GM23248 (cell line): Measurements from ENCODE around the gene LPIN1. TPM values are rescaled to one million over a fixed set of nuclear protein-coding genes. Genes with fewer than 3 reads are reported as not detected.
"Not testable (repeated sequence)": the region's sequence is repeated elsewhere in the genome, so short reads cannot be mapped to it uniquely, and the experiment has no call there.

ENCODE experiments used
- DNase-seq: peaks from one replicate; pipeline ENCODE4 v3.0.0-alpha.2; 2015
- H2AFZ ChIP-seq: fragments of 200-600 bp; sonication (generic); 2 replicates; pipeline ENCODE4 v1.6.1; 2016; ENCODE audit warnings: antibody characterized with exemption
- H3F3A ChIP-seq: fragments of 200-600 bp; sonication (generic); 2 replicates; pipeline ENCODE4 v1.6.1; 2016; ENCODE audit warnings: mild to moderate bottlenecking, antibody characterized with exemption, mixed run types; ENCODE audit not compliant: insufficient read depth
- H3K27ac ChIP-seq: fragments of 200-600 bp; sonication (generic); 2 replicates; pipeline ENCODE4 v1.5.1; 2016; ENCODE audit warnings: mild to moderate bottlenecking
- H3K27me3 ChIP-seq: fragments of 200-600 bp; sonication (generic); replicated peaks from 2 replicates; pipeline ENCODE4 v1.6.1; 2016; ENCODE audit warnings: mild to moderate bottlenecking; ENCODE audit not compliant: insufficient read depth
- H3K36me3 ChIP-seq: fragments of 200-600 bp; sonication (generic); 2 replicates; pipeline ENCODE4 v1.6.1; 2016; ENCODE audit warnings: low read depth, mild to moderate bottlenecking
- H3K4me1 ChIP-seq: fragments of 200-600 bp; sonication (generic); 2 replicates; pipeline ENCODE4 v1.6.1; 2016; ENCODE audit warnings: mild to moderate bottlenecking; ENCODE audit not compliant: insufficient read depth
- H3K4me2 ChIP-seq: fragments of 200-600 bp; sonication (generic); one replicate; pipeline ENCODE4 v1.6.1; 2016; ENCODE audit warnings: mild to moderate bottlenecking; ENCODE audit not compliant: unreplicated experiment
- H3K4me3 ChIP-seq: fragments of 200-600 bp; sonication (generic); 2 replicates; pipeline ENCODE4 v1.5.1; 2016; ENCODE audit warnings: mild to moderate bottlenecking
- H3K79me2 ChIP-seq: fragments of 200-600 bp; sonication (generic); 2 replicates; pipeline ENCODE4 v1.6.1; 2016; ENCODE audit warnings: mild to moderate bottlenecking; ENCODE audit not compliant: insufficient read depth
- H3K9ac ChIP-seq: fragments of 200-600 bp; sonication (generic); 2 replicates; pipeline ENCODE4 v1.6.1; 2016; ENCODE audit warnings: mild to moderate bottlenecking
- H3K9me2 ChIP-seq: fragments of 200-600 bp; sonication (generic); 2 replicates; pipeline ENCODE4 v1.6.1; 2016; ENCODE audit warnings: mixed run types, mild to moderate bottlenecking, moderate library complexity; ENCODE audit not compliant: insufficient read depth
- H3K9me3 ChIP-seq: fragments of 200-600 bp; sonication (generic); one replicate; pipeline ENCODE4 v1.6.1; 2017; ENCODE audit warnings: low read depth
- H4K20me1 ChIP-seq: fragments of 200-600 bp; sonication (generic); 2 replicates; pipeline ENCODE4 v1.6.0; 2016; ENCODE audit not compliant: insufficient read depth
- EZH2 ChIP-seq: fragments of 200-600 bp; sonication (generic); IDR thresholded peaks from 2 replicates; pipeline ENCODE4 v1.6.1; 2018; ENCODE audit warnings: antibody characterized with exemption, mild to moderate bottlenecking; ENCODE audit not compliant: insufficient read depth, poor library complexity, severe bottlenecking
- EZH2phosphoT487 ChIP-seq: fragments of 200-600 bp; sonication (generic); IDR thresholded peaks from 2 replicates; pipeline ENCODE4 v1.6.1; 2018; ENCODE audit warnings: antibody characterized with exemption, moderate library complexity, mild to moderate bottlenecking, low read depth; ENCODE audit not compliant: insufficient read depth
- WGBS, 2 experiments: methylation state at CpG; one replicate each; pipeline ENCODE4 v1.1.6; 2015 to 2017; ENCODE audit warnings: low lambda C conversion rate in 2 of 2, low coverage in 1 of 2; ENCODE audit errors: missing lambda C conversion rate in 2 of 2; 5-methylcytosine and 5-hydroxymethylcytosine counted together
- in situ Hi-C: fragments of 300-500 bp; cut with MboI; formaldehyde crosslinking; loops from 2 replicates; pipeline ENCODE4 v1.15.0; 2020
- polyA plus RNA-seq: library from polyadenylated mRNA; unstranded; fragments of >200 nt; fragmentation: Nextera tagmentation; extraction: Ambion mirVana; gene quantifications from 2 replicates; pipeline ENCODE4 v1.2.1, GENCODE V29; 2016
- total RNA-seq: library from RNA; depleted of rRNA; stranded (reverse); fragments of >200 nt; shearing (Covaris generic); gene quantifications from 2 replicates; pipeline ENCODE4 v1.2.3, GENCODE V29; 2014

Gene LPIN1
- total and polyA plus RNA-seq, 2 experiments from 2014 or later, result 11.2 to 12.6 TPM

- H3K4me2 ChIP-seq, result no peak overlapping the region
- no peak overlapping the region for H3K4me3 ChIP-seq
- H3K79me2 ChIP-seq, result no peaks in the 10 kb centered on the region
- H3K4me1 ChIP-seq, result no peaks in the 10 kb centered on the region
- no peaks in the 10 kb centered on the region for H3F3A ChIP-seq
- H3K36me3 ChIP-seq, result no peaks in the 10 kb centered on the region
- no peak for DNase-seq
- H3K9ac ChIP-seq, result no peak overlapping the region
- no peaks in the 10 kb centered on the region for H4K20me1 ChIP-seq
- peaks cover 36% of the 10 kb centered on the region for H3K27me3 ChIP-seq
- no peak overlapping the region for H2AFZ ChIP-seq
- in situ Hi-C loops, result no loop called here
- no peaks in the 10 kb centered on the region for H3K9me2 ChIP-seq
- H3K9me3 ChIP-seq, result no peaks in the 10 kb centered on the region
- H3K27ac ChIP-seq, result no peak overlapping the region
- 80 to 86% methylated on average over 2 of the region's 2 CpGs for WGBS, 2 experiments
- TF ChIP-seq EZH2phosphoT487 (no peak), EZH2 (no peak)
Observed at GRCh38 chr2:11729362-11730212, 16.8 kb upstream of the LPIN1 start.

DNA sequence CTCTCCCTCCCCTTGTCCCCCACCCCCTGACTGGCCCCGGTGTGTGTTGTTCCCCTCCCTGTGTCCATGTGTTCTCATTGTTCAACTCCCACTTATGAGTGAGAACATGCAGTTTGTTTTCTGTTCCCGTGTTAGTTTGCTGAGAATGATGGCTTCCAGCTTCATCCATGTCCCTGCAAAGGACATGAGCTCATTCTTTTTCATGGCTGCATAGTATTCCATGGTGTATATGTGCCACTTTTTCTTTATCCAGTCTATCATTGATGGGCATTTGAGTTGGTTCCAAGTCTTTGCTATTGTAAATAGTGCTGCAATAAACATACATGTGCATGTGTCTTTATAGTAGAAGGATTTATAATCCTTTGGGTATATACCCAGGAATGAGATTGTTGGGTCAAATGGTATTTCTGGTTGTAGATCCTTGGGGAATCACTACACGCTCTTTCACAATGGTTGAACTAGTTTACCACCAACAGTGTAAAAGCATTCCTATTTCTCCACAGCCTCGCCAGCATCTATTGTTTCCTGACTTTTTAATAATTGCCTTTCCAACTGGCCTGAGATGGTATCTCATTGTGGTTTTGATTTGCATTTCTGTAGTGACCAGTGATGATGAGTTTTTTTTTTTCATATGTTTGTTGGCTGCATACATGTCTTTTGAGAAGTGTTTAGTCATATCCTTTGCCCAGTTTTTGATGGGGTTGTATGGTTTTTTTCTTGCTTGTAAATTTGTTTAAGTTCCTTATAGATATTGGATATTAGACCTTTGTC, 15.0 kb upstream of the LPIN1 start:
- DNase-seq, H2AFZ ChIP-seq, H4K20me1 ChIP-seq, H3K36me3 ChIP-seq, H3K9me3 ChIP-seq, H3K4me3 ChIP-seq, in situ Hi-C loops, H3K4me2 ChIP-seq, H3K27ac ChIP-seq, H3K9me2 ChIP-seq, H3F3A ChIP-seq, H3K9ac ChIP-seq, H3K79me2 ChIP-seq, H3K4me1 ChIP-seq: not testable (repeated sequence)
- 55 to 56% methylated on average over 4 of the region's 4 CpGs for WGBS, 2 experiments
- peaks cover 34% of the 10 kb centered on the region for H3K27me3 ChIP-seq

- WGBS, 2 experiments, result 77 to 93% methylated on average over 2 of the region's 2 CpGs
- Histone ChIP-seq H3F3A (0 out of 2 replicates have a peak, but pooled peaks cover 4% of the 10 kb centered on the region), H3K9me3 (no peaks in the 10 kb centered on the region), H3K4me2 (no peak overlapping the region), H3K4me3 (no peak overlapping the region), H3K9ac (no peak overlapping the region), H3K79me2 (no peaks in the 10 kb centered on the region), H3K27ac (no peak overlapping the region), H4K20me1 (no peaks in the 10 kb centered on the region), H2AFZ (no peak overlapping the region), H3K9me2 (no peaks in the 10 kb centered on the region), H3K4me1 (no peaks in the 10 kb centered on the region), H3K27me3 (peaks cover 22% of the 10 kb centered on the region), H3K36me3 (no peaks in the 10 kb centered on the region)
- in situ Hi-C loops, result no loop called here
- DNase-seq, result no peak
- TF ChIP-seq EZH2 (no peak), EZH2phosphoT487 (no peak)
Observed at GRCh38 chr2:11732587-11732986, 13.8 kb upstream of the LPIN1 start.

GRCh38 chr2:11737852-11738251, 8.6 kb upstream of the LPIN1 start:
- H3K4me2 ChIP-seq, H3K36me3 ChIP-seq, H3K9me2 ChIP-seq, H3K27me3 ChIP-seq, H3K4me3 ChIP-seq, H3K79me2 ChIP-seq, DNase-seq, H3K9me3 ChIP-seq, H2AFZ ChIP-seq, H3K9ac ChIP-seq, H4K20me1 ChIP-seq, H3K27ac ChIP-seq, in situ Hi-C loops: not testable (repeated sequence)
- H3F3A ChIP-seq, result peaks cover 22% of the 10 kb centered on the region
- peaks cover 12% of the 10 kb centered on the region for H3K4me1 ChIP-seq
- 100% methylated on average over 2 of the region's 2 CpGs for WGBS, 2 experiments
